Endothelial cell of umbilical vein (primary cell): ENCODE measurements around the gene AMELX. TPM values are rescaled to one million over a fixed set of nuclear protein-coding genes. Genes with fewer than 3 reads are reported as not detected.

Experiments used
- BruUV-seq: library from RNA; stranded (reverse); fragments of 400-500 nt; replicated peaks from 2 replicates; lab custom pipeline; 2021; lab: Mats Ljungman, UMichigan
- CTCF ChIA-PET: fragments of 300-600, 350-600 bp; sonication (Branson Sonifier 250); formaldehyde crosslinking; loops from one replicate; lab custom pipeline; 2021; ENCODE audit warnings: antibody characterized with exemption, inconsistent platforms; lab: Charles Lee
- POLR2A ChIA-PET: fragments of 300-600, 350-600 bp; sonication (Branson Sonifier 250); formaldehyde crosslinking; loops from one replicate; lab custom pipeline; 2021; ENCODE audit warnings: antibody characterized with exemption, inconsistent platforms; lab: Charles Lee
- DNase-seq: peaks from one replicate; pipeline ENCODE4 v3.0.0-alpha.2; 2011; ENCODE audit warnings: low read depth, low spot score
- FAIRE-seq: peaks from 2 replicates; lab custom pipeline; 2011; peaks lifted over from hg19 to GRCh38; lab: Jason Lieb, UNC
- H2AFZ ChIP-seq: 2 replicates; pipeline ENCODE4 v1.6.0; 2012; ENCODE audit warnings: low read depth, low read length, control low read depth, inconsistent platforms
- H3K27ac ChIP-seq: 2 replicates; pipeline ENCODE4 v1.5.1; 2011; ENCODE audit warnings: low read depth, mild to moderate bottlenecking, control low read depth, low read length, moderate library complexity; ENCODE audit not compliant: insufficient read depth
- H3K27me3 ChIP-seq, 2 experiments: 2 replicates each; pipeline versions ENCODE4 v1.6.0 to v1.6.1; 2011; ENCODE audit warnings: low read length in 2 of 2, mixed read lengths in 1 of 2; ENCODE audit not compliant: control insufficient read depth in 2 of 2, insufficient read depth in 2 of 2
- H3K36me3 ChIP-seq, 2 experiments: 2 replicates in 1 of 2; 3 replicates in 1 of 2; pipeline ENCODE4 v1.5.1; 2011; ENCODE audit warnings: low read length in 2 of 2, mild to moderate bottlenecking in 1 of 2, moderate library complexity in 1 of 2; ENCODE audit not compliant: control insufficient read depth in 2 of 2, insufficient read depth in 2 of 2; ENCODE audit errors: extremely low read depth in 1 of 2
- H3K4me1 ChIP-seq: 3 replicates; pipeline ENCODE4 v1.5.1; 2011; ENCODE audit warnings: mild to moderate bottlenecking, low read length; ENCODE audit not compliant: control insufficient read depth, insufficient read depth; ENCODE audit errors: extremely low read depth
- H3K4me2 ChIP-seq: 2 replicates; pipeline ENCODE4 v1.6.1; 2011; ENCODE audit warnings: low read length, control low read depth, mixed read lengths; ENCODE audit not compliant: insufficient read depth
- H3K4me3 ChIP-seq, 3 experiments: fragments of 200-600 bp in 1 of 3; sonication (generic), shearing (Covaris generic) in 1 of 3; replicated peaks in 1 of 3; 2 replicates each; pipeline ENCODE4 v1.5.1; 2011 to 2016; ENCODE audit warnings: control low read depth in 3 of 3, low read length in 3 of 3, mild to moderate bottlenecking in 2 of 3, inconsistent platforms in 1 of 3, low read depth in 1 of 3, moderate library complexity in 1 of 3; ENCODE audit not compliant: insufficient read depth in 1 of 3
- H3K79me2 ChIP-seq: 2 replicates; pipeline ENCODE4 v1.6.0; 2012; ENCODE audit warnings: low read length, inconsistent platforms; ENCODE audit not compliant: control insufficient read depth, insufficient read depth
- H3K9ac ChIP-seq: replicated peaks from 2 replicates; pipeline ENCODE3; 2011; ENCODE audit warnings: low read length, control low read depth; ENCODE audit not compliant: insufficient read depth; ENCODE audit errors: extremely low read depth
- H3K9me1 ChIP-seq: replicated peaks from 3 replicates; pipeline ENCODE4 v1.6.0; 2011; ENCODE audit warnings: mild to moderate bottlenecking, low read length; ENCODE audit not compliant: control insufficient read depth, insufficient read depth; ENCODE audit errors: extremely low read depth
- H3K9me3 ChIP-seq: replicated peaks from 2 replicates; pipeline ENCODE4 v1.5.1; 2012; ENCODE audit warnings: low read length, inconsistent platforms; ENCODE audit not compliant: control insufficient read depth, insufficient read depth
- H4K20me1 ChIP-seq: replicated peaks from 2 replicates; pipeline ENCODE3; 2011; ENCODE audit warnings: mild to moderate bottlenecking, low read length; ENCODE audit not compliant: control insufficient read depth, insufficient read depth; ENCODE audit errors: extremely low read depth
- CTCF ChIP-seq, 2 donors: IDR thresholded peaks; 1 replicate in 1 of 2; 2 replicates in 1 of 2; pipeline ENCODE4 v1.5.1; 2011; ENCODE audit warnings: low read length in 2 of 2, mild to moderate bottlenecking in 2 of 2, moderate library complexity in 2 of 2, control low read depth in 1 of 2, inconsistent platforms in 1 of 2, low read depth in 1 of 2; ENCODE audit not compliant: insufficient read depth in 1 of 2; ENCODE audit errors: extremely low read depth in 1 of 2
- EZH2 ChIP-seq: IDR thresholded peaks from 2 replicates; pipeline ENCODE4 v1.6.1; 2012; ENCODE audit warnings: borderline replicate concordance, low read depth, mild to moderate bottlenecking, moderate library complexity, low read length, inconsistent platforms; ENCODE audit not compliant: severe bottlenecking
- FOS ChIP-seq: IDR thresholded peaks from 2 replicates; pipeline ENCODE4 v1.6.1; 2011; ENCODE audit warnings: mild to moderate bottlenecking, low read length, moderate library complexity, borderline replicate concordance; ENCODE audit not compliant: insufficient read depth
- GATA2 ChIP-seq: IDR thresholded peaks from 2 replicates; pipeline ENCODE4 v1.7.0; 2011; ENCODE audit warnings: low read depth, mild to moderate bottlenecking, moderate library complexity, mixed read lengths, low read length; ENCODE audit not compliant: insufficient read length, insufficient read depth
- JUN ChIP-seq: IDR thresholded peaks from 2 replicates; pipeline ENCODE4 v1.6.1; 2011; ENCODE audit warnings: borderline replicate concordance, low read depth; ENCODE audit not compliant: insufficient read length, insufficient read depth
- MAX ChIP-seq: IDR thresholded peaks from 2 replicates; pipeline ENCODE4 v1.6.1; 2011; ENCODE audit not compliant: insufficient read depth, insufficient read length
- MYC ChIP-seq: IDR thresholded peaks from one replicate; pipeline ENCODE4 v1.6.1; 2011; ENCODE audit warnings: mild to moderate bottlenecking, low read depth, low read length
- POLR2A ChIP-seq: IDR thresholded peaks from 2 replicates; pipeline ENCODE4 v1.6.1; 2012; ENCODE audit warnings: low read depth, mild to moderate bottlenecking, control low read depth, low read length
- POLR2AphosphoS5 ChIP-seq: IDR thresholded peaks from 2 replicates; pipeline ENCODE4 v1.6.1; 2012; ENCODE audit warnings: low read depth, mild to moderate bottlenecking, control low read depth, low read length, moderate library complexity; ENCODE audit not compliant: insufficient read depth
- dilution Hi-C: fragments of 300-500 bp; cut with MboI; formaldehyde crosslinking; loops from one replicate; pipeline ENCODE4 v1.15.0; 2019; ENCODE audit warnings: low sequenced_read_pairs; ENCODE audit not compliant: extremely low pct_ligation_motif_present
- intact Hi-C: fragments of 100-400 bp; cut with micrococcal nuclease; formaldehyde crosslinking; loops from one replicate; pipeline ENCODE4 v1.10.0; 2022
- polyA plus RNA-seq, 4 experiments: library from polyadenylated mRNA; depleted of rRNA in 3 of 4; stranded (reverse) in 3 of 4; unstranded in 1 of 4; fragments of >200 nt; gene quantifications; 2 replicates each; pipeline versions ENCODE4 v1.2.1 to v1.2.3, GENCODE V29; 2011 to 2012; ENCODE audit warnings: missing spikeins in 1 of 4
- total RNA-seq: library from RNA; stranded (reverse); gene quantifications from 2 replicates; pipeline ENCODE4 v1.2.3, GENCODE V29; 2021

Gene AMELX
- total and polyA plus RNA-seq, 2 donors (not counting 3 experiments of a cell fraction or from before 2014, with no cell fraction given), result not detected

- Histone ChIP-seq H2AFZ (no peak overlapping the region), H3K4me1 (no peaks in the 10 kb centered on the region), H3K9me3 (no peaks in the 10 kb centered on the region), H3K9me1 (no peaks in the 10 kb centered on the region), H3K36me3 (no peaks in the 10 kb centered on the region), H3K27me3 (no peaks in the 10 kb centered on the region), H3K4me3 (no peak overlapping the region), H3K27ac (no peak overlapping the region), H3K79me2 (no peaks in the 10 kb centered on the region), H3K9ac (no peak overlapping the region), H3K4me2 (no peak overlapping the region), H4K20me1 (no peaks in the 10 kb centered on the region)
- DNase-seq (no peak), FAIRE-seq (no peak)
- BruUV-seq, result no TSS peak
- intact Hi-C loops, result no loop called here
- TF ChIP-seq EZH2 (no peak), POLR2A (no peak), CTCF (IDR thresholded peaks at IDR 0.05; ENCODE audit: extremely low read depth in 1 of 2, insufficient read depth in 1 of 2, low read depth in 1 of 2, low read length in 2 of 2) (no peak), POLR2AphosphoS5 (no peak), GATA2 (no peak), FOS (no peak), JUN (no peak), MYC (no peak), MAX (no peak)
- dilution Hi-C loops, result no loop called here
- ChIA-PET POLR2A (no interaction called here), CTCF (no interaction called here)
Observed at GRCh38 chrX:11257290-11257689, 35.9 kb upstream of the AMELX start.
